C4-2B (cell line): ENCODE results near the gene SNCAIP.

Experiments
- H3K27ac ChIP-seq: fragments of 450-650 bp; 2 replicates; pipeline ENCODE4 v1.5.1; 2017
- ZFX ChIP-seq: fragments of 450-650 bp; IDR thresholded peaks from 2 replicates; pipeline ENCODE4 v1.6.1; 2017
- TF ChIP-seq, protein P1 (sequence below): fragments of 450-650 bp; conservative IDR thresholded peaks from 2 replicates; pipeline ENCODE4 v1.5.1; 2017; ENCODE audit warnings: mild to moderate bottlenecking

Gene SNCAIP

DNA sequence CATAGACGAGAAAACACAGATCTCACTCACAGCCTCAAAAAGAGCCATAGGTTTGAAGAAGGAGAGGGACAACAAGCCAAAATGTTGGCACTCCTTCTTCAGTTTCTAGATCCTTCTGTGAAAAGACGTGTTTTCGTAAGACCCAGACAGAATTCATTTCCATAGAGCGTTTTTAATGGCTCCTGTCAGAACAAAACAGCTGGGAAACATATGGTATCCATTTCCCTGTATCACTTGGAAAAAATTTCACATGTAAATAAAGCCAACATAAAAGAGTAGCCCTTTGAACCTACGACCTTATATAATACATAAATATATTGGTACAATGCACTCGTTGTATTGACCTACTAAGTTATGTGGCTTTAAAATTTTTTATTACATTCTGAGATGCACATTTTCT lies 108.1 kb downstream of the SNCAIP start:
- no peak overlapping the region for H3K27ac ChIP-seq
- no peak for TF ChIP-seq ZFX
- TF ChIP-seq, protein P1, sequence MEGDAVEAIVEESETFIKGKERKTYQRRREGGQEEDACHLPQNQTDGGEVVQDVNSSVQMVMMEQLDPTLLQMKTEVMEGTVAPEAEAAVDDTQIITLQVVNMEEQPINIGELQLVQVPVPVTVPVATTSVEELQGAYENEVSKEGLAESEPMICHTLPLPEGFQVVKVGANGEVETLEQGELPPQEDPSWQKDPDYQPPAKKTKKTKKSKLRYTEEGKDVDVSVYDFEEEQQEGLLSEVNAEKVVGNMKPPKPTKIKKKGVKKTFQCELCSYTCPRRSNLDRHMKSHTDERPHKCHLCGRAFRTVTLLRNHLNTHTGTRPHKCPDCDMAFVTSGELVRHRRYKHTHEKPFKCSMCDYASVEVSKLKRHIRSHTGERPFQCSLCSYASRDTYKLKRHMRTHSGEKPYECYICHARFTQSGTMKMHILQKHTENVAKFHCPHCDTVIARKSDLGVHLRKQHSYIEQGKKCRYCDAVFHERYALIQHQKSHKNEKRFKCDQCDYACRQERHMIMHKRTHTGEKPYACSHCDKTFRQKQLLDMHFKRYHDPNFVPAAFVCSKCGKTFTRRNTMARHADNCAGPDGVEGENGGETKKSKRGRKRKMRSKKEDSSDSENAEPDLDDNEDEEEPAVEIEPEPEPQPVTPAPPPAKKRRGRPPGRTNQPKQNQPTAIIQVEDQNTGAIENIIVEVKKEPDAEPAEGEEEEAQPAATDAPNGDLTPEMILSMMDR = no peak

DNA sequence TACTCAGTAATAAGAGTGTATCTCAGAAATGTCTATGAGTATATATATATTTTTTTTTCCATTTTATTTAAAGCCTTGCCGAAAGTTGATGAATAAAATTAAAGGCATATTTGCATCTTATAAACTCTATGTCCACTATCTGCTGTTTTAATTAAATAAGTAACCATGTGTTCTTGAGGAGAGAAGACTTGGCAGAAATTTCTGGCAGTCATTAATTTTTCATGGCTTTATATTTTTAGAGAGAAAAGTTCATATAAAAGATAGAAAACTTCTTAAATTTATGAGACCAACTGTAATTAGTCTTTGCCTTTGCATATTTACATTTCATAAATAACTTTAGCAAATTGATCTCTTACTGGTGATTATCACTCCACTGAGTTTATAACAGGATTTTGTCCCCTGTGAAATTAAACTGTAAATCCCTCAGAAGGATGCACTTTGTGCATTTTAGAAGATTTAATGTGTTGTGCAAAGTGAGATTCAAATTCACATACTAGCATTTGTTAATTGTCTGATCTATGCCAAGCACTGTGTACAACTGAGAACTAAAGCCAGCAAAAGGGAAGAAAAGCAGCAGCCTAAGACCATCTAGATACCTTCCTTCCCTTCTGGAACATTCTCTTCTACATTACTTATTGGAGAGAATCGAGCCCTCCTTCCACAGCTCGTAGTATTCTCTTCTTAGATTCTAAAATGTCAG lies 108.7 kb downstream of the SNCAIP start:
- H3K27ac ChIP-seq = no peak overlapping the region

DNA sequence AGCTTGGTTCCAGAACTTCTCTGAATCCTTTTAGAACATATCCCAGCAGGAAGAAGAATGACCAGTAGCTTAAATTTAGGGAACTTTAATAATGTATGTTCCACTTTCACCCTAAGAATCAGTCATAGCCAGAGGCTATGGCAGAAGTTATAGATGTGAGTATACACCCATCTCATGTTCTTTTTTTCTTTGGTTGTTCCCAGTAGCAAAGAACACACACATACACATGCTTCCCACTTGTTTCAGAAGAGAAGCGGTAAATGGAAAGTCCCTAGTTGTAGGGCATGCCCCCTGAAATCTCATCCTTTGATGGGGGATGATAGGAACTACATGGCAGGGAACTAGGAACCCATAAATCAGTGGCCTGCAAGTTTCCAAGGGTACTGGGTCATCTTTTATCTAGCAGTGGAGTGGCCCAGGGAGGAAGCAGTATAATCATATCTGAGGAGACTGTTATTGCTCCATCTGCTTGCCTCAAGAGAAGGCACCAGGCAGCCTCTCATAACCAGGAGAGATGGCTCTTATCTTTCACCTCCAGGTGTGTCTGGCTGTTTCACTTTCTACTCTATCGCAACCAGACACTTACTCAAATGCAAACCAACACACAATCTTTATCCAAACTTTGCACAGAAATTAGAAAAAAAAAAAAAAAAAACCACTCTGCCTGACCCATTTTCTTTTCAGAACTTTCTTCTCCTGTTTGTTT lies 109.5 kb downstream of the SNCAIP start:
- H3K27ac ChIP-seq = no peak overlapping the region
- TF ChIP-seq, protein P1 = no peak
- no peak for TF ChIP-seq ZFX

More for the DNA sequence above, 108.7 kb downstream of the SNCAIP start:
- TF ChIP-seq, protein P1 = no peak
- no peak for TF ChIP-seq ZFX

DNA sequence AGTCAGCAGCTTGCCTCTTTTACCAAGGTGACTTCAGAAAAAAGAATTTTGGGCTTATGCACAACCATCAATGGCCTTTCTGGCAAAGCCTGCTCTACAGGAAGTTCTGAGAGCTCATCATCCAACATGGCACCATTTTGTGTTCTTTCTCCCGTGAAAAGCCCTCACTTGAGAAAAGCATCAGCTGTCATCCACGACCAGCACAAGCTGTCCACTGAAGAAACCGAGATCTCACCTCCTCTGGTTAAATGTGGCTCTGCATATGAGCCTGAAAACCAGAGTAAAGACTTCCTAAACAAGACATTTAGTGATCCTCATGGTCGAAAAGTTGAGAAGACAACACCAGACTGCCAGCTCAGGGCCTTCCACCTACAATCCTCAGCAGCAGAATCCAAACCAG lies 111.2 kb downstream of the SNCAIP start:
- H3K27ac ChIP-seq = no peak overlapping the region
- TF ChIP-seq, protein P1 = no peak
- TF ChIP-seq ZFX = no peak

DNA sequence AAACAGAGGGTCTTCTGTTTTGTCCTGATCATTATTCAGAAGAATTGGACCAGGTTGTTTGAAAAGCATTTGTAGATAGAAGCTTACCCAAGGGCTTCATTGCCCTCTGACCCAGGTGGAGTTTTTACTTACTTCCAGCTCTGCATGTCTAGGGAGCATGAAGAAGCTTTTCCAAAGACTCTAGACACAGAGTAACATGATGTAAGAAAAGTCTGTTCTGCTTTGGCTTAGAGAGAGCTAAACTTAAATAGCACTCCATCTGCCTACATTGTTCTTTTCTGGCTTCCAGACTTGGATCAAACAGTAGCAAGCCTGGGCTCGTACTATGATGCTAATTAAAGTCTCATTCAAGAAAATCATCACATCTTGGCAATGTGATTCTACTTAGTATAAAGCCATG lies 112.1 kb downstream of the SNCAIP start:
- TF ChIP-seq, protein P1 = no peak
- no peak for TF ChIP-seq ZFX
- no peak overlapping the region for H3K27ac ChIP-seq

DNA sequence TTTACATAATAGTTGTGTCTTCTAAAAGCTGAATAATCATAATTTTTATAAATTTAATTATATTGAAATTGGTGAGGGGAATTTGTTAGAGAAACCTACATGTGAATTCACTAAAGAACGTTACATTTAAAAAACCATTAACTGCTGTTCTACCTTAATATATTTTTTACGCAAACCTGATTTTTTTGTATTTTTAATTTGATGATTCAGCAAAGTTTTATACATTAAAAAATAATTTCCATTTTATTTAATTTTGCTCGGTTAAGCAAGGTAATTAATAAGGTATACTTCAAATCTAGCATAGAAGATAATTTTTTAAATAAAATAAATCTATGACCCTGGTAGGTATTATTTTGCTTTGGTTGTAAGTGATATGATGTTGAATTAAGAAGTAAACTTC lies 114.3 kb downstream of the SNCAIP start:
- no peak overlapping the region for H3K27ac ChIP-seq
- TF ChIP-seq, protein P1 = no peak
- no peak for TF ChIP-seq ZFX

- H3K27ac ChIP-seq = no peak overlapping the region
- TF ChIP-seq, protein P1 = no peak
- TF ChIP-seq ZFX = no peak
Measured at GRCh38 chr5:122427621-122428020, 115.6 kb downstream of the SNCAIP start.
